Ectodermal cell (in vitro differentiated cells): ENCODE measurements around the gene TMEM271.
"Not testable (repeated sequence)": the region's sequence is repeated elsewhere in the genome, so short reads cannot be mapped to it uniquely, and the experiment has no call there.

Experiments used
- H3K27ac ChIP-seq: 2 replicates; pipeline ENCODE4 v1.7.0; 2013; ENCODE audit warnings: mild to moderate bottlenecking, low read depth, low read length; ENCODE audit not compliant: insufficient read depth, poor library complexity, severe bottlenecking
- H3K27me3 ChIP-seq: 2 replicates; pipeline ENCODE4 v1.7.0; 2013; ENCODE audit warnings: mild to moderate bottlenecking, low read length; ENCODE audit not compliant: insufficient read depth, control insufficient read depth, poor library complexity, severe bottlenecking
- H3K36me3 ChIP-seq: one replicate; pipeline ENCODE4 v1.7.0; 2013; ENCODE audit warnings: low read length; ENCODE audit not compliant: control insufficient read depth, insufficient read depth
- H3K4me1 ChIP-seq: one replicate; pipeline ENCODE4 v1.7.0; 2013; ENCODE audit warnings: low read length; ENCODE audit not compliant: control insufficient read depth, insufficient read depth
- H3K4me3 ChIP-seq: 2 replicates; pipeline ENCODE4 v1.7.0; 2013; ENCODE audit warnings: low read depth, low read length, control low read depth; ENCODE audit not compliant: insufficient read depth
- H3K9me3 ChIP-seq: 2 replicates; pipeline ENCODE4 v1.7.0; 2013; ENCODE audit warnings: mild to moderate bottlenecking, low read length, moderate library complexity; ENCODE audit not compliant: control insufficient read depth
- WGBS, 2 experiments: methylation state at CpG; one replicate each; pipeline ENCODE4 v1.1.7; 2013; ENCODE audit warnings: missing lambda C conversion rate in 2 of 2; 5-methylcytosine and 5-hydroxymethylcytosine counted together

TMEM271 gene

DNA sequence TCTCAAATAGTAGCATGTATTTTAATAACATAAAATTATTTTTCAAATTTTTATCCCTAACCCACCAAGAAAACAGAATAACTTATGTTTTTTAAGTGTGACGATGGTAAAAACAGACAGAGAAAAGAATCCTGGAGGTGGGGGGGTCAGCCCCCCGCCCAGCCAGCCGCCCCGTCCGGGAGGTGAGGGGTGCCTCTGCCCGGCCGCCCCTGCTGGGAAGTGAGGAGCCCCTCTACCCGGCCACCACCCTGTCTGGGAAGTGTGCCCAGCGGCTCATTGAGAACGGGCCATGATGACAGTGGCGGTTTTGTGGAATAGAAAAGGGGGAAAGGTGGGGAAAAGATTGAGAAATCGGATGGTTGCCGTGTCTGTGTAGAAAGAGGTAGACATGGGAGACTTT, 16.1 kb upstream of the TMEM271 start:
- not testable (repeated sequence) for H3K27me3 ChIP-seq, H3K9me3 ChIP-seq, H3K4me1 ChIP-seq, H3K27ac ChIP-seq, H3K36me3 ChIP-seq, H3K4me3 ChIP-seq
- 86 to 90% methylated on average over 11 to 13 of the region's 13 CpGs for WGBS, 2 experiments

DNA sequence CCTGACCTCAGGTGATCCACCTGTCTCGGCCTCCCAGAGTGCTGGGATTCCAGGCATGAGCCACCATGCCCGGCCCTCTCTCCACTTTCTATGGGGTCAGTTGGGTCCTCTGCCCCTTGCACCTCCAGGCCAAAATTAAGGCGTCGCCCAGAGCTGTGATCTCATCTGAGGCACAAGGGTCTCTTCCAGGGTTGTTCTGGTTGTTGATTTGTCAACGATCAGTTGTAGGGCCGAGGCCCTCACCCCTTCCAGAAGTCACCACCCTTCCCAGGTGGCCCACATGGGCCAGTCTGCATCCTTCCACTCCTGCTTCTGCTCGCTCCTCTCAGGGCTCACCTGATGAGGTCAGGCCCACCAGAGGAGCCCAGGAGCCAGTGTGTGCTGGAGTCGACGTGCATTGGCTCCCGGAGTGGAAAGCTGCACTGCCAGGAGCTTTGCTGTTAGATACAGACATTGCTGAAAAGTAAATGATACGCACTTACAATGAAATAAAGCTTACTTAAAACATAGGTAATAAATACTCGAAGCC, 14.3 kb upstream of the TMEM271 start:
- 92 to 93% methylated on average over 11 of the region's 12 CpGs for WGBS, 2 experiments
- no peaks in the 10 kb centered on the region for H3K9me3 ChIP-seq
- no peaks in the 10 kb centered on the region for H3K36me3 ChIP-seq
- no peak overlapping the region for H3K27ac ChIP-seq
- no peak overlapping the region for H3K4me3 ChIP-seq
- H3K27me3 ChIP-seq = no peaks in the 10 kb centered on the region
- peaks cover 4% of the 10 kb centered on the region for H3K4me1 ChIP-seq

DNA sequence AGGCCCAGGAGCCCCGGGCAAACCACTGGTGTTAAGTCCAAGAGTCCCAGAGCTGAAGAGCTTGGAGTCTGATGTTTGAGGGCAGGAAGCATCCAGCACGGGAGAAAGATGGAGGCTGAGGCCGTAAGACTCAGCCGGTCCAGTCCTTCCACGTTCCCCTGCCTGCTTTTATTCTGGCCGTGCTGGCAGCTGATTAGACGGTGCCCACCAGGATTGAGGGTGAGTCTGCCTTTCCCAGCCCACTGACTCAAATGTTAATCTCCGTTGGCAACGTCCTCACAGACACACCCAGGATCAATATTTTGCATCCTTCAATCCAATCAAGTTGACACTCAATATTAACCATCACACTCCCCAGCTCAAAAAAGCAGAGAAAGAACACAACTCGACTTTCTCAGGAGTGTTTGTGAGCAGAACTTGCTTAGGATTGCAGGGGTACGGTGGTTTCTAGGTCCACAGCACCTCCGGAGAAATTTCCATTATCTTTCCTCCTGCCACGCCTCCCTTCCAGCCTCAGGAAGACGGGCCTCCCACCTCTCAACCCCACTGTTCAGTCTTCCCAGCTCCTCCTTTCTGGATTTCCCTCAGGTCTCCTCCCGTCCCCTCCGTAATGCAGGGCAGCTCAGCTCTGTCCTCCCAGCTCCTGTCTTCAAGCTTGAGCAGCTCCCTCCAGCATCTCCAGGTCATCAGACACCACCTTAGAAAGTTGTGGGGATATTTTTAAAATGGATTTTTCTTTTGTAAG, 13.3 kb upstream of the TMEM271 start:
- Histone ChIP-seq H3K4me3 (no peak overlapping the region), H3K27ac (no peak overlapping the region), H3K27me3 (no peaks in the 10 kb centered on the region), H3K4me1 (peaks cover 4% of the 10 kb centered on the region), H3K9me3 (no peaks in the 10 kb centered on the region), H3K36me3 (no peaks in the 10 kb centered on the region)
- 88 to 90% methylated on average over 16 of the region's 16 CpGs for WGBS, 2 experiments

DNA sequence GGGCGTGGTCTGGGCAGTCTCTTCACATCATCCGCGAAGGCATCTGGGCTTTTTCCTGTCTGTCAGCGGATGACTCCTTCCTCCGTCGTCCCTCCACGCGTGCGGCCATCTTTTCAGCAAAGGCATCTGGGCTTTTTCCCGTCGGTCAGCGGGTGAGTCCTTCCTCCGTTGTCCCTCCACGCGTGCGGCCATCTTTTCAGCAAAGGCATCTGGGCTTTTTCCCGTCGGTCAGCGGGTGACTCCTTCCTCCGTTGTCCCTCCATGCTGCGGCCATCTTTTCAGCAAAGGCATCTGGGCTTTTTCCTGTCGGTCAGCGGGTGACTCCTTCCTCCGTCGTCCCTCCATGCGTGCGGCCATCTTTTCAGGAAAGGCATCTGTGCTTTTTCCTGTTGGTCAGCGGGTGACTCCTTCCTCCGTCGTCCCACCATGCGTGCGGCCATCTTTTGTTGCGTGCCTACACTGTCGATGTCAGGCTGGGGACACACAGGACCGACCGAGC, 12.3 kb upstream of the TMEM271 start:
- H3K4me1 ChIP-seq = peaks cover 4% of the 10 kb centered on the region
- H3K9me3 ChIP-seq = no peaks in the 10 kb centered on the region
- no peaks in the 10 kb centered on the region for H3K27me3 ChIP-seq
- WGBS, 2 experiments = 92 to 93% methylated on average over 36 of the region's 36 CpGs
- H3K36me3 ChIP-seq = no peaks in the 10 kb centered on the region
- H3K4me3 ChIP-seq = no peak overlapping the region
- no peak overlapping the region for H3K27ac ChIP-seq

DNA sequence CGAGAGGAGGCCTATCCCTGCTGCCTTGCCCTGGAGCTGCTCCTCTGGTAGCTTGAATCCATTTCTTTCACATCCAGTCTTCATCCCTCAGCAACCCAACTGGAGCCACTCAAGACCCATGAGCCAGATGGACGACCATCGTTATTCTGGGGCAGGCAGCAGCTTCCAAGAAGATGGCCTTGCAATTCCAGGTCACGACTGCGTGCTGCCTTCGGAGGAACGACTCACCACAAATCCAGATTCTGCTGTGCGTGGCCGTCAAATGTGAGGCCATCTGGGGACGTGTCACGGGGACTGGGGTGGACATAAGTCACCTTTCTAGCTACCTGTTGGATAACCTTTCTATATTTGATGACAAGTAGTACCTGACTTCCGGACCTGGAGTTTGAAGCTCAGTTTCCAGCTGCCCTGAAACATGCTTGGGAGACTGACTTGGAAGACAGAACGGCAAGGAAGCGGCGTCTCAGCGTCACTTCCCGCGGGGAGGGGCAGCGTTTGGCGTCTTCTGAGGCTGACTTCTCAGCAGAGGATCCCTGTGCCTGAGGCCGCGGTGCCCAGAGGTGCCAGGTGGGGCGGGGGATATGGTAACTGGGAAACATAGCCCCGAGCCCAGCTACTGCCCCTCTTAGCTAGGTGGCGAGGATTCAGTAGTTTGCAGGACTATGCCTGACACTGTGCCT, 11.7 kb upstream of the TMEM271 start:
- no peak overlapping the region for H3K27ac ChIP-seq
- H3K4me1 ChIP-seq = peaks cover under 1% of the 10 kb centered on the region
- no peaks in the 10 kb centered on the region for H3K9me3 ChIP-seq
- H3K4me3 ChIP-seq = no peak overlapping the region
- 91 to 94% methylated on average over 25 of the region's 25 CpGs for WGBS, 2 experiments
- no peaks in the 10 kb centered on the region for H3K27me3 ChIP-seq
- H3K36me3 ChIP-seq = no peaks in the 10 kb centered on the region

DNA sequence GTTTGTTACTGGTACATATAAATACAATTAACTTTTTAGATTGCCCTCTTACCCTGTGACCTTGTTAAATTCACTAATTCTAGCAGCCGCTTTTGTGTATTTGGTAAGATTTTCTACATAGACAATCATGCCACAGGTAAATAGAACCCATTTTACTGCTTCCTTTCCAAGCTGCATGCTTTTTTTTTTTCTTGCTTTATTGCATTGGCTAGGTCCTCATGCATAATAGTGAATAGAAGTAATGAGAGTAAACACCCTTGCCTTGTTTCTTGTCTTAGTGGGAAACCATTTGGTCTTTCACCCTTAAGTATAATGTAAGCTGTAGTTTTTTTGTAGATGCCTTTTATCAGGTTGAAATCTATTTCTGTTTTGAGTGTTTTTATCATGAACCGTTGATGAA, 7.7 kb upstream of the TMEM271 start:
- H3K27ac ChIP-seq = no peak overlapping the region
- no peaks in the 10 kb centered on the region for H3K36me3 ChIP-seq
- H3K4me3 ChIP-seq = no peak overlapping the region
- 89 to 92% methylated on average over 1 to 2 of the region's 2 CpGs for WGBS, 2 experiments
- no peaks in the 10 kb centered on the region for H3K9me3 ChIP-seq
- peaks cover 28% of the 10 kb centered on the region for H3K27me3 ChIP-seq
- H3K4me1 ChIP-seq = no peaks in the 10 kb centered on the region

DNA sequence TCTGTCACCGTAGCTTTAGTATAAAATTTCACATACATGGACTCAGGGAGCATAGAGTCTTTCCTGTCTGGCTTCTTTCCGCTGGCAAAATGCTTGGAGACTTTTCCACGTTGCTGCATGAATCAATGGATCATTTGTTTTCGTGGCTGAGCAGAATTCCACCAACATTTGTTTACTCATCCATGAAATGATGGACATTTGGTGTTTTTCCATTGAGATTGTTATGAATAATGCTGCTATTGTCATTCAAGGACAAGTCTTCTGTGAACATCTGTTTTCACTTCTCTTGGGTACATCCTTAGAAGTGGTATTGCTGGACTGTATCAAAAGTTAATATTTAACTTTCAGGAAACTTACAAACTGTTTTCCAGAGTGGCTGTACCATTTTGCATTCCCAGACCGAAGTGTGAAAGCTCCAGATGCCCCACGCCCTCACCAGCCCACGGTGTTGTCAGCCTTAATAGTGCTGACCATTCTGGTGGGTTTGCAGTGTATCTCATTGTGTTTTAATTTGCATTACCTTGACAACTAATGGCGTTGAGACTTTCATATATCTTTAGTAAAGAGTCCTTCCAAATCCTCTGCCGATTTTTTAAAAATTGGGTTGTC, 5.8 kb upstream of the TMEM271 start:
- peaks cover 5% of the 10 kb centered on the region for H3K4me1 ChIP-seq
- no peaks in the 10 kb centered on the region for H3K36me3 ChIP-seq
- H3K9me3 ChIP-seq = no peaks in the 10 kb centered on the region
- 87 to 88% methylated on average over 9 of the region's 9 CpGs for WGBS, 2 experiments
- no peak overlapping the region for H3K27ac ChIP-seq
- peaks cover 47% of the 10 kb centered on the region for H3K27me3 ChIP-seq
- H3K4me3 ChIP-seq = no peak overlapping the region

DNA sequence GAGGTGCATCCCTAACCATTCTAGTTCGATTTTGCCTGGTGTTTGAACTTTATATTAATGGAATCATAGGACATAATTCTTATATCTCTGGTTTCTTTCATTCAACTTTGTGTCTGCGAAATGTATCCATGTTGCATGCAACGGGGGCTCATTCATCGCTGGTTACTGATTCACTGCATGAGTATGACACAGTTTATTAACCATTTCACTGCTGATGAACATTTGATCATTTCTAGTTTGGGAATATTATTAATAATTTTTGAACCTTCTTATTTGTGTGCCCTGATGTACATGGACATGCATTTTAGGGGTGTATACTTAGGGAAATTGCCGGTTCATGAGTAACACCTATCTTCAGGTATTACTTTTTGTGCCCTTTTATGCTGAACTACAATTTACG, 5.1 kb upstream of the TMEM271 start:
- Histone ChIP-seq H3K27me3 (peaks cover 54% of the 10 kb centered on the region), H3K27ac (no peak overlapping the region), H3K4me3 (no peak overlapping the region), H3K4me1 (peaks cover 5% of the 10 kb centered on the region), H3K36me3 (no peaks in the 10 kb centered on the region), H3K9me3 (no peaks in the 10 kb centered on the region)
- 76 to 87% methylated on average over 5 to 6 of the region's 6 CpGs for WGBS, 2 experiments

DNA sequence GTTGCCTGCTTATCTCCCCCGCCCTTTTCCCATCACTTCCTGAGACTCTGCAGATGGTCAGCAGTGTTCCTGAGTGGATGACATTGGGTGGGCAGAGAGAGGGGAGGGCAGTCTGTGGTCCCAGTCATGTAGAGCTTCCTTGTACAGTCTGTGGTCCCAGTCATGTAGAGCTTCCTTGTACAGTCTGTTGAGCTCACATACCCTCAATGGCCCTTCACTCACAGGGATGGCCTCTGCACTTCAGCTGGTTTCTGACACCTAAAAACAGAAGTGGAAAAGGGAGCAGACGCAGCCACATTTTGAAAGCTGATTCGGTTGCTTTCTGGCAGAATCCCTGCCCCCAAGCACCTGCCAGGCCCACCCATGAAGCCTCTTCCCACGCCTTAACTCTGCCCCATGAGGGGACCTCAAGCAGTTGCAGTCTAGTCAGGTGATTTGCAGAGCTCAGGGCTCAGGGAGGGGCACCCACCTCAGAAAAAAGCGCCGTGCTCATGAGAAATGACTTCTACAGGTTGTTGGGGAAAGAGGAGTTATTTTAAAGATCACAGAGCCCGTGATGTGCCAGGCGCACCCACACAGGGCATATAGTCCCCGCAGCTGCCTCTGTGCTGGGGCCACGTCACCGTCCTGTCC, 3.6 kb upstream of the TMEM271 start:
- WGBS, 2 experiments = 72 to 75% methylated on average over 11 of the region's 11 CpGs
- Histone ChIP-seq H3K4me3 (no peak overlapping the region), H3K9me3 (no peaks in the 10 kb centered on the region), H3K36me3 (no peaks in the 10 kb centered on the region), H3K4me1 (peaks cover 8% of the 10 kb centered on the region), H3K27ac (no peak overlapping the region), H3K27me3 (peaks cover 67% of the 10 kb centered on the region)
